Measurements from ENCODE around the gene PSEN1. TPM values are rescaled to one million over a fixed set of nuclear protein-coding genes. Genes with fewer than 3 reads are reported as not detected.
"Not testable (repeated sequence)": the region's sequence is repeated elsewhere in the genome, so short reads cannot be mapped to it uniquely, and the experiment has no call there.

The PSEN1 gene
- total and polyA plus RNA-seq, 10 donors: 15.9 to 74.7 (median 47.2) TPM

DNA sequence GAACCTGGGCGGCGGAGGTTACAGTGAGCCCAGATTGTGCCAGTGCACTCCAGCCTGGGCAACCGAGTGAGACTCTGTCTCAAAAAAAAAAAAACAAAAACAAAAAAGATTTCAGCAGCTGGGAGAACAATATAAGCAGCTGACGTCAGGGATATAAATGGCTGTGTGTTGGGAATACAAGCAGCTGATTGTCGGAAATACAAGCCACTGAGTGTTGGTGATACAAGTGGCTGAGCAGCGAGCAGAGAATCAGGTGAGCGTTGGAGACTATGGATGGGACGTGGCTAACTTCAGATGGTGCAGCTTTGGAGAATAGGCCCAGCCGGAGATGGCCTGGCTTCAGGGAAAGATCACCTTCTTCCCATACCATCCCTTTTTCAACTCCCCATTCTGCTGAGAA, 32.0 kb downstream of the PSEN1 start:
- 92 to 98% (median 95%) methylated on average over 9 of the region's 9 CpGs for WGBS, 5 donors
- Histone ChIP-seq H3K4me3 (no peak overlapping the region), H3K36me3 (peaks cover 5 to 100% (median 75%) of the 10 kb centered on the region in 6 donors), H3K4me1 (no peaks in the 10 kb centered on the region), H3K9me3 (no peaks in the 10 kb centered on the region), H3K27ac (no peak overlapping the region), H3K27me3 (replicated peaks in 1 of 7) (no peaks in the 10 kb centered on the region)
- intact Hi-C loops (cut with DNase I; ENCODE audit: low total_unique reads): no loop called here
- no peak for TF ChIP-seq POLR2A (IDR thresholded peaks at IDR 0.05)
- TF ChIP-seq, protein P1, sequence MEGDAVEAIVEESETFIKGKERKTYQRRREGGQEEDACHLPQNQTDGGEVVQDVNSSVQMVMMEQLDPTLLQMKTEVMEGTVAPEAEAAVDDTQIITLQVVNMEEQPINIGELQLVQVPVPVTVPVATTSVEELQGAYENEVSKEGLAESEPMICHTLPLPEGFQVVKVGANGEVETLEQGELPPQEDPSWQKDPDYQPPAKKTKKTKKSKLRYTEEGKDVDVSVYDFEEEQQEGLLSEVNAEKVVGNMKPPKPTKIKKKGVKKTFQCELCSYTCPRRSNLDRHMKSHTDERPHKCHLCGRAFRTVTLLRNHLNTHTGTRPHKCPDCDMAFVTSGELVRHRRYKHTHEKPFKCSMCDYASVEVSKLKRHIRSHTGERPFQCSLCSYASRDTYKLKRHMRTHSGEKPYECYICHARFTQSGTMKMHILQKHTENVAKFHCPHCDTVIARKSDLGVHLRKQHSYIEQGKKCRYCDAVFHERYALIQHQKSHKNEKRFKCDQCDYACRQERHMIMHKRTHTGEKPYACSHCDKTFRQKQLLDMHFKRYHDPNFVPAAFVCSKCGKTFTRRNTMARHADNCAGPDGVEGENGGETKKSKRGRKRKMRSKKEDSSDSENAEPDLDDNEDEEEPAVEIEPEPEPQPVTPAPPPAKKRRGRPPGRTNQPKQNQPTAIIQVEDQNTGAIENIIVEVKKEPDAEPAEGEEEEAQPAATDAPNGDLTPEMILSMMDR (IDR thresholded peaks at IDR 0.05 in 8 of 11, conservative IDR thresholded peaks at IDR 0.05 in 3 of 11): no peak
- TF ChIP-seq POLR2AphosphoS5 (IDR thresholded peaks at IDR 0.05): no peak
- no peak for DNase-seq

DNA sequence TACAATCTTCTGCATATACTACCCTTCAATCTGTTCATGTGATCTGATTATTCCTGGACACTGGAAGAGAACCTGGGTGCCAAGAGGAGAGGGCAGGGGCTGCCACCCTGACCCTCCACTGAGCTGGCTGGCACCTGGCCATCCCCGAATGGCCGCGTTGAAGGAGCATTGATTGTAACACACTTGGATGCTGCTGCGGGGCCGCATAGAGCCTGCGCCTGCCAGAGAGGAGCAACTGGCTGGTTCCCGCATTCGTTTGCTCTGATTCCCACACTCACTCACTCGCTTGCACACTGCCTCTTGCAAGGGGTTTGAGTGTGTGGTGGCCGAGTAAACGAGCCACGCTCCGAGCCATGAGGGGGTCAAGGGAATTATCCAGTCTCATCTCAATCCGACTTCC, 32.4 kb downstream of the PSEN1 start:
- TF ChIP-seq POLR2A (IDR thresholded peaks at IDR 0.05): no peak
- TF ChIP-seq, protein P1 (IDR thresholded peaks at IDR 0.05 in 8 of 11, conservative IDR thresholded peaks at IDR 0.05 in 3 of 11): no peak
- peak in 2 of 3 donors; percentile 7 to 65 for TF ChIP-seq POLR2AphosphoS5 (IDR thresholded peaks at IDR 0.05)
- no peaks in the 10 kb centered on the region for H3K4me1 ChIP-seq
- WGBS, 5 donors: 91 to 96% (median 95%) methylated on average over 14 of the region's 14 CpGs
- intact Hi-C loops (cut with DNase I; ENCODE audit: low total_unique reads): no loop called here
- H3K36me3 ChIP-seq: peaks cover 5 to 100% (median 74%) of the 10 kb centered on the region in 6 donors
- no peaks in the 10 kb centered on the region for H3K27me3 ChIP-seq (replicated peaks in 1 of 7)
- no peaks in the 10 kb centered on the region for H3K9me3 ChIP-seq
- H3K4me3 ChIP-seq: no peak overlapping the region
- no peak overlapping the region for H3K27ac ChIP-seq
- no peak for DNase-seq

DNA sequence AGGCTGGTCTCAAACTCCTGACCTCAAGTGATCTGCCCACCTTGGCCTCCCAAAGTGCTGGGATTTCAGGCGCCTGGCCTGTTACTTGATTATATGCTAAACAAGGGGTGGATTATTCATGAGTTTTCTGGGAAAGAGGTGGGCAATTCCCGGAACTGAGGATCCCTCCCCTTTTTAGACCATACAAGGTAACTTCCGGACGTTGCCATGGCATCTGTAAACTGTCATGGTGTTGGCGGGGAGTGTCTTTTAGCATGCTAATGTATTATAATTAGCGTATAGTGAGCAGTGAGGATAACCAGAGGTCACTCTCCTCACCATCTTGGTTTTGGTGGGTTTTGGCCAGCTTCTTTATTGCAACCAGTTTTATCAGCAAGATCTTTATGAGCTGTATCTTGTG, 33.5 kb downstream of the PSEN1 start:
- DNase-seq; H3K27me3 ChIP-seq (replicated peaks in 1 of 7); H3K9me3 ChIP-seq; H3K4me1 ChIP-seq; H3K27ac ChIP-seq; H3K4me3 ChIP-seq; intact Hi-C loops (cut with DNase I; ENCODE audit: low total_unique reads): not testable (repeated sequence)
- peaks cover 8 to 100% (median 77%) of the 10 kb centered on the region in 6 donors for H3K36me3 ChIP-seq
- WGBS, 5 donors: 89 to 95% (median 94%) methylated on average over 6 of the region's 6 CpGs

DNA sequence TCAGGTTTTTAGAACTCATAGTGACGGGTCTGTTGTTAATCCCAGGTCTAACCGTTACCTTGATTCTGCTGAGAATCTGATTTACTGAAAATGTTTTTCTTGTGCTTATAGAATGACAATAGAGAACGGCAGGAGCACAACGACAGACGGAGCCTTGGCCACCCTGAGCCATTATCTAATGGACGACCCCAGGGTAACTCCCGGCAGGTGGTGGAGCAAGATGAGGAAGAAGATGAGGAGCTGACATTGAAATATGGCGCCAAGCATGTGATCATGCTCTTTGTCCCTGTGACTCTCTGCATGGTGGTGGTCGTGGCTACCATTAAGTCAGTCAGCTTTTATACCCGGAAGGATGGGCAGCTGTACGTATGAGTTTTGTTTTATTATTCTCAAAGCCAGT, 34.4 kb downstream of the PSEN1 start:
- no peak for TF ChIP-seq POLR2AphosphoS5 (IDR thresholded peaks at IDR 0.05)
- TF ChIP-seq POLR2A (IDR thresholded peaks at IDR 0.05): no peak
- TF ChIP-seq, protein P1 (IDR thresholded peaks at IDR 0.05 in 8 of 11, conservative IDR thresholded peaks at IDR 0.05 in 3 of 11): no peak

DNA sequence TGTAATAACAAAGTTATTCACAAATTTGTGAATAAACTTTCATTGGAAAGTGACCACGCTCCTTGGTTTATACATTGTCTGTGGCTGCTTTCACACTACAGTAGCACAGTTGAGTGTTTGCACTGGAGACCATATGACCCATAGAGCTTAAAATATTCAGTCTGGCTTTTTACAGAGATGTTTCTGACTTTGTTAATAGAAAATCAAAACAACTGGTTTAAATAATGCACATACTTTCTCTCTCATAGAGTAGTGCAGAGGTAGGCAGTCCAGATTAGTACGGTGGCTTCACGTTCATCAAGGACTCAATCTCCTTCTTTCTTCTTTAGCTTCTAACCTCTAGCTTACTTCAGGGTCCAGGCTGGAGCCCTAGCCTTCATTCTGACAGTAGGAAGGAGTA, 36.2 kb downstream of the PSEN1 start:
- no peak overlapping the region for H3K4me3 ChIP-seq
- no peak for TF ChIP-seq POLR2AphosphoS5 (IDR thresholded peaks at IDR 0.05)
- 87 to 95% (median 94%) methylated on average over 3 of the region's 3 CpGs for WGBS, 5 donors
- no peak overlapping the region for H3K27ac ChIP-seq
- peaks cover 0 to 14% (median 0%) of the 10 kb centered on the region in 6 donors for H3K4me1 ChIP-seq
- DNase-seq: no peak
- H3K27me3 ChIP-seq (replicated peaks in 1 of 7): no peaks in the 10 kb centered on the region
- intact Hi-C loops (cut with DNase I; ENCODE audit: low total_unique reads): no loop called here
- peaks cover 8 to 100% (median 76%) of the 10 kb centered on the region in 6 donors for H3K36me3 ChIP-seq
- no peaks in the 10 kb centered on the region for H3K9me3 ChIP-seq

More for the DNA sequence above, 34.4 kb downstream of the PSEN1 start:
- H3K9me3 ChIP-seq: no peaks in the 10 kb centered on the region
- peaks cover 8 to 100% (median 78%) of the 10 kb centered on the region in 6 donors for H3K36me3 ChIP-seq
- no peaks in the 10 kb centered on the region for H3K4me1 ChIP-seq
- no peaks in the 10 kb centered on the region for H3K27me3 ChIP-seq (replicated peaks in 1 of 7)
- WGBS, 5 donors: 91 to 96% (median 92%) methylated on average over 11 of the region's 11 CpGs
- no peak overlapping the region for H3K27ac ChIP-seq
- no peak overlapping the region for H3K4me3 ChIP-seq
- no peak for DNase-seq
- intact Hi-C loops (cut with DNase I; ENCODE audit: low total_unique reads): no loop called here
